HepG2 (cell line): ENCODE measurements around the gene JPH3. TPM values are rescaled to one million over a fixed set of nuclear protein-coding genes. Genes with fewer than 3 reads are reported as not detected.

Experiments used
- DR1 ChIP-seq: sonication (generic); formaldehyde crosslinking; IDR thresholded peaks from 2 replicates; pipeline ENCODE4 v1.8.0; 2021; ENCODE audit warnings: mild to moderate bottlenecking, missing genetic modification reagents, inconsistent platforms
- GTF3A ChIP-seq: sonication (generic); formaldehyde crosslinking; conservative IDR thresholded peaks from 2 replicates; pipeline ENCODE4 v1.4.0; 2020; ENCODE audit warnings: mild to moderate bottlenecking, missing genetic modification reagents
- JARID2 ChIP-seq: sonication (generic); formaldehyde crosslinking; IDR thresholded peaks from 2 replicates; pipeline ENCODE4 v1.8.1; 2023; ENCODE audit warnings: missing genetic modification reagents, inconsistent platforms; ENCODE audit not compliant: insufficient replicate concordance
- MAFG ChIP-seq: sonication (generic); formaldehyde crosslinking; IDR thresholded peaks from 2 replicates; pipeline ENCODE4 v1.5.1; 2020; ENCODE audit warnings: mild to moderate bottlenecking, missing genetic modification reagents
- MTA1 ChIP-seq: sonication (generic); formaldehyde crosslinking; IDR thresholded peaks from 2 replicates; pipeline ENCODE4 v1.4.0; 2020; ENCODE audit warnings: missing genetic modification reagents, mild to moderate bottlenecking, borderline replicate concordance
- RAD21 ChIP-seq: fragments of 450-650 bp; formaldehyde crosslinking; IDR thresholded peaks from 2 replicates; pipeline ENCODE4 v1.5.0; 2020; ENCODE audit warnings: mild to moderate bottlenecking
- RARA ChIP-seq: IDR thresholded peaks from 2 replicates; pipeline ENCODE4 v1.6.1; 2016; ENCODE audit warnings: missing genetic modification reagents, missing compliant biosample characterization
- SCMH1 ChIP-seq: sonication (generic); formaldehyde crosslinking; IDR thresholded peaks from 2 replicates; pipeline ENCODE4 v1.9.0; 2021; ENCODE audit warnings: missing genetic modification reagents, mild to moderate bottlenecking, borderline replicate concordance
- SIX4 ChIP-seq: sonication (generic); formaldehyde crosslinking; IDR thresholded peaks from 2 replicates; pipeline ENCODE4 v1.4.0; 2020; ENCODE audit warnings: missing genetic modification reagents
- ZC3H13 ChIP-seq: sonication (generic); formaldehyde crosslinking; IDR thresholded peaks from 2 replicates; pipeline ENCODE4 v1.8.1; 2023; ENCODE audit warnings: mild to moderate bottlenecking, missing genetic modification reagents, moderate library complexity
- ZC3H4 ChIP-seq: sonication (generic); formaldehyde crosslinking; IDR thresholded peaks from 2 replicates; pipeline ENCODE4 v1.4.0; 2020; ENCODE audit warnings: missing genetic modification reagents, borderline replicate concordance
- ZNF20 ChIP-seq: sonication (generic); formaldehyde crosslinking; IDR thresholded peaks from 2 replicates; pipeline ENCODE4 v1.4.0; 2020; ENCODE audit warnings: mild to moderate bottlenecking, moderate library complexity, missing genetic modification reagents
- ZNF292 ChIP-seq: sonication (generic); formaldehyde crosslinking; IDR thresholded peaks from 2 replicates; pipeline ENCODE4 v1.8.1; 2022; ENCODE audit warnings: mild to moderate bottlenecking, low read depth, missing genetic modification reagents, borderline replicate concordance
- ZNF550 ChIP-seq: sonication (generic); formaldehyde crosslinking; IDR thresholded peaks from 2 replicates; pipeline ENCODE4 v1.4.0; 2020; ENCODE audit warnings: mild to moderate bottlenecking, missing genetic modification reagents, borderline replicate concordance
- ZNF557 ChIP-seq: sonication (generic); formaldehyde crosslinking; IDR thresholded peaks from 2 replicates; pipeline ENCODE4 v1.4.0; 2020; ENCODE audit warnings: missing genetic modification reagents
- ZNF564 ChIP-seq: sonication (generic); formaldehyde crosslinking; IDR thresholded peaks from 2 replicates; pipeline ENCODE4 v1.8.1; 2023; ENCODE audit warnings: mild to moderate bottlenecking, missing genetic modification reagents
- ZNF766 ChIP-seq: sonication (generic); formaldehyde crosslinking; IDR thresholded peaks from 2 replicates; pipeline ENCODE4 v1.5.0; 2020; ENCODE audit warnings: missing genetic modification reagents, borderline replicate concordance
- ZSCAN30 ChIP-seq: sonication (generic); formaldehyde crosslinking; IDR thresholded peaks from 2 replicates; pipeline ENCODE4 v1.5.0; 2020; ENCODE audit warnings: mild to moderate bottlenecking, missing genetic modification reagents
- polyA plus RNA-seq, 8 experiments: library from polyadenylated mRNA; depleted of rRNA in 3 of 8; stranded (reverse) in 7 of 8; unstranded in 1 of 8; fragments of >200 nt; fragmentation: Illumina TruSeq in 4 of 8; extraction: Trizol in 4 of 8; gene quantifications; 2 replicates each; pipeline versions ENCODE4 v1.2.1 to v1.2.3, GENCODE V29; 2011 to 2016; ENCODE audit warnings: low read depth in 4 of 8, missing spikeins in 1 of 8, mixed read lengths in 1 of 8; ENCODE audit not compliant: insufficient read depth in 1 of 8
- total RNA-seq, 5 experiments: library from RNA; depleted of rRNA; stranded (reverse); fragments of >200 nt; fragmentation: Illumina TruSeq; extraction: Trizol; gene quantifications; 2 replicates each; pipeline ENCODE4 v1.2.3, GENCODE V29; 2016; ENCODE audit warnings: low read depth in 1 of 5
- TF ChIP-seq, protein P1 (sequence below): sonication (generic); formaldehyde crosslinking; IDR thresholded peaks from 2 replicates; pipeline ENCODE4; 2020; ENCODE audit warnings: missing genetic modification reagents, mild to moderate bottlenecking, borderline replicate concordance
- TF ChIP-seq, protein P2 (sequence below): sonication (generic); formaldehyde crosslinking; IDR thresholded peaks from 2 replicates; pipeline ENCODE4 v1.8.1; 2023; ENCODE audit warnings: mild to moderate bottlenecking, missing genetic modification reagents, borderline replicate concordance
- TF ChIP-seq, protein P3 (sequence below): sonication (generic); formaldehyde crosslinking; IDR thresholded peaks from 2 replicates; pipeline ENCODE4 v1.8.0; 2022; ENCODE audit warnings: mild to moderate bottlenecking, missing genetic modification reagents
- TF ChIP-seq, protein P4 (sequence below): sonication (generic); formaldehyde crosslinking; conservative IDR thresholded peaks from 2 replicates; pipeline ENCODE4 v1.5.0; 2020; ENCODE audit warnings: missing genetic modification reagents
- TF ChIP-seq, protein P5 (sequence below): sonication (generic); formaldehyde crosslinking; IDR thresholded peaks from 2 replicates; pipeline ENCODE4 v1.8.0; 2022; ENCODE audit warnings: mild to moderate bottlenecking, missing genetic modification reagents, moderate library complexity

Gene JPH3
- total and polyA plus RNA-seq, 2 of the 13 experiments (the other 11 are each of a cell fraction or from before 2014, with no cell fraction given) = not detected

DNA sequence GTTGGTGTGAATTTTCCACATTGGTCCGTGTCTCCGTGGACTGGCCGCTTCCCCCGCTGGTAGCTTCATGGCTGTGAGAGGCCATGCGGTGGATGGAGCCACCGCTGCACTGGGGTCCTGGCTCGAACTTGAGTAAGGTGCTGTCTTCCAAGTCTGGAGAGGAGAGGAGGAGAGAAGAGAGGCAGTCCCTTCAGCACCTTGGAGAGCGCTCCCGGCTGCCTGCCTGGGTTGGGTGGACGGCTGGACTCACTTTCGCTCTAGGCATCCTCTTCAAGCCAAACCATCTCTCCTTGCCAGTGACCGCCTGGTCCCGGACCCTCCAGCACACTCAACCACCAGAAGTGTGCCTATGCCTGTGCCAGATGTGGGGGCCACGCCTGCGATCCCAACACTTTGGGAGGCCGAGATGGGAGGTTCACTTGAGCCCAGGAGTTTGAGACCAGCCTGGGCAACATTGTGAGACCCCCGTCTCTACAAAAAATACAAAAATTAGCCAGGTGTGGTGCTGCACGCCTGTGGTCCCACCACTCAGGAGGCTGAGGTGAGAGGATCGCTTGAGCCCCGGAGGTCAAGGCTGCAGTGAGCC lies 6.2 kb downstream of the JPH3 start (continued):
- TF ChIP-seq, protein P1, sequence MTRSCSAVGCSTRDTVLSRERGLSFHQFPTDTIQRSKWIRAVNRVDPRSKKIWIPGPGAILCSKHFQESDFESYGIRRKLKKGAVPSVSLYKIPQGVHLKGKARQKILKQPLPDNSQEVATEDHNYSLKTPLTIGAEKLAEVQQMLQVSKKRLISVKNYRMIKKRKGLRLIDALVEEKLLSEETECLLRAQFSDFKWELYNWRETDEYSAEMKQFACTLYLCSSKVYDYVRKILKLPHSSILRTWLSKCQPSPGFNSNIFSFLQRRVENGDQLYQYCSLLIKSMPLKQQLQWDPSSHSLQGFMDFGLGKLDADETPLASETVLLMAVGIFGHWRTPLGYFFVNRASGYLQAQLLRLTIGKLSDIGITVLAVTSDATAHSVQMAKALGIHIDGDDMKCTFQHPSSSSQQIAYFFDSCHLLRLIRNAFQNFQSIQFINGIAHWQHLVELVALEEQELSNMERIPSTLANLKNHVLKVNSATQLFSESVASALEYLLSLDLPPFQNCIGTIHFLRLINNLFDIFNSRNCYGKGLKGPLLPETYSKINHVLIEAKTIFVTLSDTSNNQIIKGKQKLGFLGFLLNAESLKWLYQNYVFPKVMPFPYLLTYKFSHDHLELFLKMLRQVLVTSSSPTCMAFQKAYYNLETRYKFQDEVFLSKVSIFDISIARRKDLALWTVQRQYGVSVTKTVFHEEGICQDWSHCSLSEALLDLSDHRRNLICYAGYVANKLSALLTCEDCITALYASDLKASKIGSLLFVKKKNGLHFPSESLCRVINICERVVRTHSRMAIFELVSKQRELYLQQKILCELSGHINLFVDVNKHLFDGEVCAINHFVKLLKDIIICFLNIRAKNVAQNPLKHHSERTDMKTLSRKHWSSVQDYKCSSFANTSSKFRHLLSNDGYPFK (CRISPR knock-in tag) = no peak
- TF ChIP-seq, protein P2, sequence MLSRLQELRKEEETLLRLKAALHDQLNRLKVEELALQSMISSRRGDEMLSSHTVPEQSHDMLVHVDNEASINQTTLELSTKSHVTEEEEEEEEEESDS (CRISPR knock-in tag) = no peak
- TF ChIP-seq ZNF557 (CRISPR knock-in tag) (peak; percentile 96), ZNF20 (CRISPR knock-in tag) (no peak), ZNF564 (peak; percentile 72; the same call in 1 of the 2 replicates), MAFG (CRISPR knock-in tag) (0 out of 2 replicates have a peak, but pooled peaks have one; percentile 37), ZNF550 (no peak), ZC3H4 (no peak), SIX4 (peak; percentile 77), MTA1 (CRISPR knock-in tag) (no peak), JARID2 (CRISPR knock-in tag) (no peak), ZNF766 (peak; percentile 72; the same call in 1 of the 2 replicates), ZC3H13 (CRISPR knock-in tag) (no peak; the same call in 1 of the 2 replicates), GTF3A (CRISPR knock-in tag) (no peak), RAD21 (no peak), SCMH1 (CRISPR knock-in tag) (no peak), ZSCAN30 (CRISPR knock-in tag) (0 out of 2 replicates have a peak, but pooled peaks have one; percentile 54), ZNF292 (CRISPR knock-in tag) (no peak), RARA (peak; percentile 74), DR1 (no peak)
- TF ChIP-seq, protein P3, sequence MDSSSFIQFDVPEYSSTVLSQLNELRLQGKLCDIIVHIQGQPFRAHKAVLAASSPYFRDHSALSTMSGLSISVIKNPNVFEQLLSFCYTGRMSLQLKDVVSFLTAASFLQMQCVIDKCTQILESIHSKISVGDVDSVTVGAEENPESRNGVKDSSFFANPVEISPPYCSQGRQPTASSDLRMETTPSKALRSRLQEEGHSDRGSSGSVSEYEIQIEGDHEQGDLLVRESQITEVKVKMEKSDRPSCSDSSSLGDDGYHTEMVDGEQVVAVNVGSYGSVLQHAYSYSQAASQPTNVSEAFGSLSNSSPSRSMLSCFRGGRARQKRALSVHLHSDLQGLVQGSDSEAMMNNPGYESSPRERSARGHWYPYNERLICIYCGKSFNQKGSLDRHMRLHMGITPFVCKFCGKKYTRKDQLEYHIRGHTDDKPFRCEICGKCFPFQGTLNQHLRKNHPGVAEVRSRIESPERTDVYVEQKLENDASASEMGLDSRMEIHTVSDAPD = 0 out of 2 replicates have a peak, but pooled peaks have one; percentile 60
- TF ChIP-seq, protein P4, sequence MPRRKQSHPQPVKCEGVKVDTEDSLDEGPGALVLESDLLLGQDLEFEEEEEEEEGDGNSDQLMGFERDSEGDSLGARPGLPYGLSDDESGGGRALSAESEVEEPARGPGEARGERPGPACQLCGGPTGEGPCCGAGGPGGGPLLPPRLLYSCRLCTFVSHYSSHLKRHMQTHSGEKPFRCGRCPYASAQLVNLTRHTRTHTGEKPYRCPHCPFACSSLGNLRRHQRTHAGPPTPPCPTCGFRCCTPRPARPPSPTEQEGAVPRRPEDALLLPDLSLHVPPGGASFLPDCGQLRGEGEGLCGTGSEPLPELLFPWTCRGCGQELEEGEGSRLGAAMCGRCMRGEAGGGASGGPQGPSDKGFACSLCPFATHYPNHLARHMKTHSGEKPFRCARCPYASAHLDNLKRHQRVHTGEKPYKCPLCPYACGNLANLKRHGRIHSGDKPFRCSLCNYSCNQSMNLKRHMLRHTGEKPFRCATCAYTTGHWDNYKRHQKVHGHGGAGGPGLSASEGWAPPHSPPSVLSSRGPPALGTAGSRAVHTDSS (CRISPR knock-in tag) = no peak
- TF ChIP-seq, protein P5, sequence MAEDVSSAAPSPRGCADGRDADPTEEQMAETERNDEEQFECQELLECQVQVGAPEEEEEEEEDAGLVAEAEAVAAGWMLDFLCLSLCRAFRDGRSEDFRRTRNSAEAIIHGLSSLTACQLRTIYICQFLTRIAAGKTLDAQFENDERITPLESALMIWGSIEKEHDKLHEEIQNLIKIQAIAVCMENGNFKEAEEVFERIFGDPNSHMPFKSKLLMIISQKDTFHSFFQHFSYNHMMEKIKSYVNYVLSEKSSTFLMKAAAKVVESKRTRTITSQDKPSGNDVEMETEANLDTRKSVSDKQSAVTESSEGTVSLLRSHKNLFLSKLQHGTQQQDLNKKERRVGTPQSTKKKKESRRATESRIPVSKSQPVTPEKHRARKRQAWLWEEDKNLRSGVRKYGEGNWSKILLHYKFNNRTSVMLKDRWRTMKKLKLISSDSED (CRISPR knock-in tag) = no peak
